ENCODE results near the gene RER1. TPM values are rescaled to one million over a fixed set of nuclear protein-coding genes. Genes with fewer than 3 reads are reported as not detected.
A peak's percentile ranks its signal among the peaks of the same experiment; 100 is the strongest.

Gene RER1
- total RNA-seq, 1 experiment from 2014 or later, result 108 TPM

DNA sequence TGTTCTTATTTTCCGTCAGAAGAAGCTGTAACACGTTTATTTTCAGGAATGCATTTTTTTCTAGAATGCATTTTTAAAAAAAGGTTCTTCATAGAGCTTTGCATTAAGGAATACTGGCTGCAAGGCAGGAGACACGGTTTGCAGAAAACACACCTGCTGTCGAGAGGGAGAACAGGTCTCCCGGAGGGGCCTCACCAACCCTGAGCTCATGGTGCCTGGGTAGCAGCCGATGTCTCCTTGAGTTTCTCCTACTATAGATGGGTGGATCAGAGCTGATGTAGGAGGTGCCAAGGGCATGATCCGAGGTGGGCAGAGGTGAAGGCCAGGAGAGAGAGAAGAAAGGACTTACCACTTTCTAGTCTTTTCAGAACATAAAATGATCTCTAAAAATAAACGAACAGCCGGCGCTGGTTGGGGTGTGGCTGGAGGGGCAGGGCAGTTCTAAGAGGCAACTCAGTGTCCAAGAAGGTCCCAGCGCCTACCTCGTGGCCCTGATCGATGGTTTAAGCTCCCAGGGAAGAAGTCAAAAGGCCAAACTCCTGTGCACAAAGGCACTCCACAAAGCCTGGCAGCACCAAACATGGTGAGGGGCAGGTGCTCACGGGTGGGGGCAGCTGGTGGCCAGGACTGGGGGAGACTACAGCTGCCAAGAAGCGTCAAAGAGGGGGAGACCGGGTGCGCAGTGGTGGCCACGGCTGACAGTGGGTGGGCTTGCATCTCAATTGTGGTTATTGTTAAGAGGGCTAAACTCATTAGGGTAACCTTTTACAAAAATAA is 12.5 kb upstream of the RER1 start:
- no peak for DNase-seq
- Histone ChIP-seq H3K9me2 (replicated peaks; ENCODE audit: insufficient read depth, low read length) (no peaks in the 10 kb centered on the region), H3K4me3 (ENCODE audit: low read length) (no peak overlapping the region), H3K4me1 (ENCODE audit: low read length) (peaks cover 11% of the 10 kb centered on the region), H3K27ac (ENCODE audit: low read length) (no peak overlapping the region), H3K4me2 (ENCODE audit: low read depth, low read length, poor library complexity, severe bottlenecking) (no peak overlapping the region), H2AFZ (ENCODE audit: low read length) (no peak overlapping the region), H3K9me3 (ENCODE audit: low read length) (no peaks in the 10 kb centered on the region), H3K9ac (ENCODE audit: low read length) (no peak overlapping the region), H3K36me3 (ENCODE audit: insufficient read depth, low read length) (no peaks in the 10 kb centered on the region), H3K27me3 (ENCODE audit: low read length) (no peaks in the 10 kb centered on the region), H4K20me1 (ENCODE audit: insufficient read depth, low read depth, low read length) (peaks cover 12% of the 10 kb centered on the region; the same call in 1 of the 2 replicates), H3K79me2 (ENCODE audit: low read length) (no peaks in the 10 kb centered on the region)

DNA sequence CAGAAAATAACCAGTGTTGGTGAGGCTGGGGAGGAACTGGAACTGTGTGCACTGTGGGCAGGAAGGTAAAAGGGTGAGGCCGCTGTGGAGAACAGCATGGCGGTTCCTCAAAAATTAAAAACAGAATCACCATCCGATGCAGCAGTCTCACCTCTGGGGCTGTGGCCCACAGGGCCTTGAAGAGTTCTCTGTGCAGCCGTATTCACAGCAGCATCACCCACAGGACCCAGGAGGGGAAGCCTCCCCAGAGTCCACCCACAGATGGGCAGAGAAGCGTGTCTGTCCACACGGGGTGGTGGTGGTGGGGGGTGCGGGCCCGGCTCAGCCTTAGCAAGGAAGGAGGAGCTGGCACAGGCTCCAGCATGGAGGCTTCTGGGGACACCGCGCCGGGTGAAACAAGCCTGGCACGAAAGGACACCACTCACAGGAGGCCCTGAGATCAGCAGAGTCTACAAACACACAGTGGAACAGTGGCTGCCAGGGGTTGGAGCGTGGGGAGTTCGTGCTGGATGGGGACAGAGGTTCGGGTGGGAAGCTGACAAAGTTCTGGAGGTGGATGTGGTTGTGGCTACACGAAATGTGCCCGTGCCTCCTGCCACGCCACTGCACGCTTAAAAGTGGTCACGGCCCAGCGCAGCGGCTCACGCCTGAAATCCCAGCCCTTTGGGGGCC is 11.8 kb upstream of the RER1 start:
- peaks cover 3% of the 10 kb centered on the region for H3K4me1 ChIP-seq (ENCODE audit: low read length)
- no peak overlapping the region for H3K27ac ChIP-seq (ENCODE audit: low read length)
- H3K9me2 ChIP-seq (replicated peaks; ENCODE audit: insufficient read depth, low read length), result no peaks in the 10 kb centered on the region
- H3K27me3 ChIP-seq (ENCODE audit: low read length), result no peaks in the 10 kb centered on the region
- H3K4me3 ChIP-seq (ENCODE audit: low read length), result no peak overlapping the region
- DNase-seq, result no peak
- H3K79me2 ChIP-seq (ENCODE audit: low read length), result no peaks in the 10 kb centered on the region
- no peaks in the 10 kb centered on the region for H3K36me3 ChIP-seq (ENCODE audit: insufficient read depth, low read length)
- H3K9me3 ChIP-seq (ENCODE audit: low read length), result no peaks in the 10 kb centered on the region
- no peak overlapping the region for H3K4me2 ChIP-seq (ENCODE audit: low read depth, low read length, poor library complexity, severe bottlenecking)
- H3K9ac ChIP-seq (ENCODE audit: low read length), result no peak overlapping the region
- H2AFZ ChIP-seq (ENCODE audit: low read length), result no peak overlapping the region
- H4K20me1 ChIP-seq (ENCODE audit: insufficient read depth, low read depth, low read length), result peaks cover 12% of the 10 kb centered on the region; the same call in 1 of the 2 replicates

DNA sequence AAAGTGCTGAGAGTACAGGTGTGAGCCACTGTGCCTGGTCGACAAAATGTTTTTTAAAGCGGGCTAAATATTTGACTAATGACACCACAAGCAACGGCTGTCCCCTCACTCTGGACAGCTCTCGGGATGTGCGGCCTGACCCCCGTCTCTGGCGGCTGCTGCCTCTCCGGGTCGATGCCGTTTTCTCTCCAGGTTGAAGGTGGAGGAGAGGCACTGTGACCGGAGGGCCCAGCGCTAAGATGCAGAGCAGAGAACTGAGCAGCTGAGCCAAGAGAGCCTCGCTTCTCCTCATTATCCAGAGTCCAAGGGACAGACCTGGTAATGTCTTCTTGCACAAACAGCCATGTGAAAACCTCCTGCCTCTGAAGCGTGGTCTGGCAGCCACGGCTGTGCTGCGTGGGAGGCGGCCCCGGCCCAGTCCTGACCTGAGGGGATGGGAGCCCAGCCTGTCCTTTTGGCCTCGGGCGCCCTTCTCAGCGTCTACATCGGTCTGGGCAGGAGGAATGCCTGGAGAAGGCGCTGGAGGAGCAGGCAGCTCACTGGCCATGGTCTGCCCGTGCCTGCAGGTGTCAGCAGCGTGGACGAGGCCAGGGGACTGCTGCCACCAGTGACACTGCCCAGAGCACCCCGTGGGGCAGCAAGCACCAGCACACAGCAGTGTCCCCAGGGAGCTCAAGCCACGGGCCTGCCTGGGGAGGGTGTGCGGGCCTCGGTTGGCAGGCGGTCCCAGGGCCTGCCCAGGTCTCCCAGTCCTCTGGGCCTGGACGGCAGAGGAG is 10.6 kb upstream of the RER1 start:
- Histone ChIP-seq H4K20me1 (ENCODE audit: insufficient read depth, low read depth, low read length) (peaks cover 12% of the 10 kb centered on the region; the same call in 1 of the 2 replicates), H3K4me3 (ENCODE audit: low read length) (no peak overlapping the region), H3K9me2 (replicated peaks; ENCODE audit: insufficient read depth, low read length) (no peaks in the 10 kb centered on the region), H3K9me3 (ENCODE audit: low read length) (no peaks in the 10 kb centered on the region), H3K4me1 (ENCODE audit: low read length) (no peaks in the 10 kb centered on the region), H3K4me2 (ENCODE audit: low read depth, low read length, poor library complexity, severe bottlenecking) (no peak overlapping the region), H2AFZ (ENCODE audit: low read length) (no peak overlapping the region), H3K27ac (ENCODE audit: low read length) (no peak overlapping the region), H3K79me2 (ENCODE audit: low read length) (no peaks in the 10 kb centered on the region), H3K27me3 (ENCODE audit: low read length) (no peaks in the 10 kb centered on the region), H3K36me3 (ENCODE audit: insufficient read depth, low read length) (no peaks in the 10 kb centered on the region), H3K9ac (ENCODE audit: low read length) (no peak overlapping the region)
- no peak for DNase-seq

DNA sequence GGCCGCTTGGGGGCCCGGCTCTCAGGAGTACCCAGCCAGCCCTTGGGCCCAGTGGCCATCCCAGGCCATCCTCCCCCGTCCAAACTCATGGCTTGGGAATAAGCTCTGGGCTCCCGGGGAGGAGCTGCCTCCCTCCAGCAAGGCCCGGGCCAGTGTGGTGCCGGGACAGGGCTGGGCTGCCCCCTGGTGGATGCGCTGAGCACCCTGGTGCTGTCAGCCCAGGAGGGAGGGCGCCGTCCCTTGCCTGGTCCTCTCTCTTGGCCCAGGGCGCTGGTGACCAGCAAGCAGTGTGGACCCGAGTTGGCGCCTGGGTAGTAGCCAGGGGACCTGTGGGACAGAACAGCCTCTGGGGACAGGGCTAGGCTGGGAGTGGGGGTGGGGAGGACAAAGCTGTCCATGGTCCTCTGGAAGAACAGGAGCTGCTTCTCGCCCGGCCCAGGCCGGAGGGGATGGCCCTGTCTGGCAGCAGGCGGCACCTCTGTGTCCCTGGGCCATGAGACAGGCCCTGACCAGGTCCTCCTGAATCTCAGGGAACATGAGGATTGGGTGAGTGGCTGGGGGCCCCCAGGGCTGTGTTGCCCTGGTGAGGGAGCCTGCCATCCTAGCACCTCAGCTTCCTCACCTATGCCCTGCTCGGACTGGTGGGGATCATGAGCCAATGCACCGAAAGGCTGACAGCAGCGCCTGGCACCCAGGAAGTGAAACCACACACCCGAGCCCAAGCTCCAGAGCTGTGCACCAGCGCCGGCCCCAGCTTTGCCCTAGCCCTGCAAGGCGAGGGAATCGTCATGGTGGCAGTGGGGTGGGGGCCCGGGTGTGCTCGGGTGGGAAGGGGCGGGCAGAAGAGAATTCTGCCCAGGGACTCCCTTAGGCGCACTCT is 9.7 kb upstream of the RER1 start:
- Histone ChIP-seq H3K9me2 (replicated peaks; ENCODE audit: insufficient read depth, low read length) (no peaks in the 10 kb centered on the region), H3K4me2 (ENCODE audit: low read depth, low read length, poor library complexity, severe bottlenecking) (no peak overlapping the region), H3K4me3 (ENCODE audit: low read length) (no peak overlapping the region), H3K27me3 (ENCODE audit: low read length) (no peaks in the 10 kb centered on the region), H3K4me1 (ENCODE audit: low read length) (no peaks in the 10 kb centered on the region), H3K79me2 (ENCODE audit: low read length) (no peaks in the 10 kb centered on the region), H2AFZ (ENCODE audit: low read length) (no peak overlapping the region), H3K9ac (ENCODE audit: low read length) (no peak overlapping the region), H3K36me3 (ENCODE audit: insufficient read depth, low read length) (no peaks in the 10 kb centered on the region), H3K9me3 (ENCODE audit: low read length) (no peaks in the 10 kb centered on the region), H4K20me1 (ENCODE audit: insufficient read depth, low read depth, low read length) (peaks cover 8% of the 10 kb centered on the region; the same call in 1 of the 2 replicates), H3K27ac (ENCODE audit: low read length) (no peak overlapping the region)
- DNase-seq, result peak; percentile 87

DNA sequence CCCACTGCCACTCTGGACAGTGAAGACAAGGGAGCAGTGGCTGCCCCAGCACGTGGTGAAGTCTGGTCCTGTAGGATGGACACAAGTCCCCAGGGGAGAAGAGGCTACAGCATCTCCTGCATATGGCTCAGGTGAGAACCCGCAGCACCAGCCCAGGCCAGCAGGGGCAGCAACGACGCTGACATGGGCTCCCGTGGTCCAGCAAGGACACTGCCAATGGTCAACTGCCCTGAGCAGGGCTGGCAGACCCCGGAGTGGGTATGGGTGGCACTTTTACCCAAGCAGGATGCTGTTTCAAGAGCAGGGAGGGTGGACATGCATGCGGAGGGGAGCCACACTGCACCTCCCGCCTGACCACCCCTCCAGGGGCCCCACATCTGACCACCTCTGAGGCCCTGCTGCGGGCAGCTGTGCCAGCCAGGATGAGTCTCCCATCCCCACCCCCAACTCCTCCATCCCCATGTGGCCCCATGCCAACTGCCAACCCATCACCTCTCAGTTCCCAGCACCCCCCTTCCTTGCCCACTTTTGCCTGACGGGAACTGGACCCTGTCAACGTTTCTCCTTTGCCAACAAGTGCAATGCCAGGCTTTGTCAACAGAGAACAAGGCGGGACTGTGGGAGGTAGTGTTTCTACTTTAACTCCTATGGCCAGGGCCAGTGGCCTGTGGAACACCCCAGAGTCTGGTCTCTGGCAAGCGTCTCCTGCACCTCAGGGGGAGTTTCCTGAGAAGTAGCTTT is 8.8 kb upstream of the RER1 start:
- no peaks in the 10 kb centered on the region for H3K27me3 ChIP-seq (ENCODE audit: low read length)
- H3K4me1 ChIP-seq (ENCODE audit: low read length), result no peaks in the 10 kb centered on the region
- no peaks in the 10 kb centered on the region for H3K9me3 ChIP-seq (ENCODE audit: low read length)
- peak; percentile 55 for DNase-seq
- no peaks in the 10 kb centered on the region for H3K79me2 ChIP-seq (ENCODE audit: low read length)
- no peak overlapping the region for H3K9ac ChIP-seq (ENCODE audit: low read length)
- H3K9me2 ChIP-seq (replicated peaks; ENCODE audit: insufficient read depth, low read length), result no peaks in the 10 kb centered on the region
- no peak overlapping the region for H3K4me3 ChIP-seq (ENCODE audit: low read length)
- H2AFZ ChIP-seq (ENCODE audit: low read length), result no peak overlapping the region
- H3K27ac ChIP-seq (ENCODE audit: low read length), result no peak overlapping the region
- no peak overlapping the region for H3K4me2 ChIP-seq (ENCODE audit: low read depth, low read length, poor library complexity, severe bottlenecking)
- no peaks in the 10 kb centered on the region for H3K36me3 ChIP-seq (ENCODE audit: insufficient read depth, low read length)
- H4K20me1 ChIP-seq (ENCODE audit: insufficient read depth, low read depth, low read length), result peaks cover 7% of the 10 kb centered on the region; the same call in 1 of the 2 replicates

DNA sequence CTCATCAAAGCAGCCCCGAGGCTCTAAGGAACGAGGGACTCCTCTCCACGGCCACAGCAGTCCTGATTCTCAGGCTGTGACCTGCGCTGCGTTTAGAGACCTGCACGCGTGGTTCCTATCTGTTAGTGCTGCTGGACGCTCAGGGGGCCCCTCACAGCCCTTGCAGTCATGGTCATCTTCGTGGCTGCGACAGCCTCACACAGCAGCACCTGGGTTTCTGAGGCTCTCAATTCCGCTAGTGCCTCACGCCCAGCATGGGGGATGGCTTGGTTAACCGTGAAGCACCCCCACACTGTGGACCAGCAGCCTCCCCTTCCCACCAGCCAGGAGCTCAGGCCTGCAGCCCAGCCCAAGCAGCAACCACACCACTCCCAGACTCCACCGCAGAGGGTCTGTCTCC is 8.1 kb upstream of the RER1 start:
- no peaks in the 10 kb centered on the region for H3K79me2 ChIP-seq (ENCODE audit: low read length)
- no peaks in the 10 kb centered on the region for H3K9me3 ChIP-seq (ENCODE audit: low read length)
- H3K4me1 ChIP-seq (ENCODE audit: low read length), result no peaks in the 10 kb centered on the region
- no peaks in the 10 kb centered on the region for H3K36me3 ChIP-seq (ENCODE audit: insufficient read depth, low read length)
- no peak overlapping the region for H3K27ac ChIP-seq (ENCODE audit: low read length)
- no peak overlapping the region for H3K9ac ChIP-seq (ENCODE audit: low read length)
- no peak overlapping the region for H2AFZ ChIP-seq (ENCODE audit: low read length)
- no peaks in the 10 kb centered on the region for H3K9me2 ChIP-seq (replicated peaks; ENCODE audit: insufficient read depth, low read length)
- no peaks in the 10 kb centered on the region for H3K27me3 ChIP-seq (ENCODE audit: low read length)
- H3K4me3 ChIP-seq (ENCODE audit: low read length), result no peak overlapping the region
- no peak for DNase-seq
- no peak overlapping the region for H3K4me2 ChIP-seq (ENCODE audit: low read depth, low read length, poor library complexity, severe bottlenecking)
- peaks cover 7% of the 10 kb centered on the region; the same call in 1 of the 2 replicates for H4K20me1 ChIP-seq (ENCODE audit: insufficient read depth, low read depth, low read length)

DNA sequence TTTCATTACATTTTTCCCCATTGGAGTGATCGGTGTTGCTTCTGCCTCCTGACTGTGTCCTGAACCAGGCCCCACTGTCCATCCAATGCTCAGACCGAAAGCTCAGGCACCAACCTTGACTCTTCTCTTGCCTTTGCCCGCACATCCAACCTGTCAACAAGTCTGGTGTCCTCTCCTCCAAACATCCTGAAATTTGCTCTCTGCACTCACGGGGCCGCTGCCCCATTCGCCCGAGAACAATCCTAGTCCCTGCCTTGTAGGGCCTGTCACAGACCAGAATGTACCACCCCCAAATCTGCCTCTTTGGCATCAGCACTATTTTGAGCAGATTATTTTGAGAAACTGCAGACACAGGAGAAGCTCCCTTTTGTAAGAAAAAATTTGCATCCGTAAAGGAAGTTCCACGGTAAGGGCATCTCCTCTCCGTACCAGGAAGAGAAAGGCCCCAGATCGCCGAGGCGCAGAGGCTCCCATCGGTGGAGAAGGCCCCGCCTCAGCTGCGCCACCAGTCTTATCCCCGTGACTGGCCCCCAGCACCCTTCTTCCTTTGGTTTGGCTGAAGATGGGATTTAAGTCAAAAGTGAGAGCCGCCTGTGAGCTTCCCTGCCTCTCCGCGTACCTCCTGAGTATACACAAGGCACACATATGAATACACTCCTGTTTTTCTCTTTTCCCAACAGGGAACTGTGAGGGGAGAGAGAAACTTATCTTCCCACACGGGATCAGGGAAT is 7.3 kb upstream of the RER1 start:
- Histone ChIP-seq H3K9me2 (replicated peaks; ENCODE audit: insufficient read depth, low read length) (no peaks in the 10 kb centered on the region), H3K79me2 (ENCODE audit: low read length) (no peaks in the 10 kb centered on the region), H3K27me3 (ENCODE audit: low read length) (no peaks in the 10 kb centered on the region), H2AFZ (ENCODE audit: low read length) (no peak overlapping the region), H3K27ac (ENCODE audit: low read length) (no peak overlapping the region), H3K9ac (ENCODE audit: low read length) (no peak overlapping the region), H3K4me1 (ENCODE audit: low read length) (no peaks in the 10 kb centered on the region), H3K4me2 (ENCODE audit: low read depth, low read length, poor library complexity, severe bottlenecking) (no peak overlapping the region), H3K36me3 (ENCODE audit: insufficient read depth, low read length) (no peaks in the 10 kb centered on the region), H3K9me3 (ENCODE audit: low read length) (no peaks in the 10 kb centered on the region), H3K4me3 (ENCODE audit: low read length) (no peak overlapping the region), H4K20me1 (ENCODE audit: insufficient read depth, low read depth, low read length) (peaks cover 7% of the 10 kb centered on the region; the same call in 1 of the 2 replicates)
- DNase-seq, result no peak
